NCI-H2196 (cell line): ENCODE data around the gene PNMA1.
A peak's percentile ranks its signal among the peaks of the same experiment; 100 is the strongest.
"Not testable (repeated sequence)": the region's sequence is repeated elsewhere in the genome, so short reads cannot be mapped to it uniquely, and the experiment has no call there.

Experiments used
- DNase-seq: peaks from one replicate; lab custom pipeline; 2025; ENCODE audit not compliant: unreplicated experiment; lab: John Stamatoyannopoulos, UW

Gene PNMA1

GRCh38 chr14:73718418-73719251 is 4.5 kb upstream of the PNMA1 start:
- no peak for DNase-seq

DNA sequence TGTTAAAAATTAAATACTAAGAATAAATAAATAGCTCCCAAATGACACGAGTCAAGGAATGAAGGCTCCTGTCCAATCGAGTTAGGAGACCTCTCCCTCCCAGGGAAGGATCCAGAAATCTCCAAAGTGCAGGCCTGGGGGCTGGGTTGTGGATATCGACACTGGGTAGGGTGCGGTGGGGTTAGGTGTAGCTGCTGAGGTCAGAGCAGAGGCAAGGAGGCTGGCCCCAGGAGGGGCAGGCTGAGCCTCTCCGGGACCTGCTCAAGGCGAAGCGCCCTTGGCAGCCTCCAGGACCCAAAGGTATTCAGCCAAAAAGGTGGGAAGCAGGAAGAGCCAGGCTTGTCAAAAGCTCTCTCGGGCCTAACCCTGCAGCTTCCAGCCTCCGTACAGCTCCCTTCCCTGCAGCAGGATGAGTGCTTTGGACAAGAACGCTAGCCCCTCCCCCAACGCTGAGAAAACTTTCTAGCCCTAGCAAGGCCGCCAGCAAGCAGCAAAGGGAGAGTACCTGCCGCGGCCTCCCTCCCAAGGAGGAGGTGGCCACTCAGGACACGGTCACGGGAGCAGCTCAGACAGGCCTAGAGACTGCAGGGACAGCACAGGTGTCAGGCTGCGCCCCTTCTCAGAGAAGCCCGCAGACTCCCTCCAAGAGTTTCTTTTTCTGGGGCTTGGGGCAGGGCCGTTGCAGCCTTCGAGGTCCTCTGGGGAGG is 3.7 kb upstream of the PNMA1 start:
- DNase-seq, result no peak

- peak; percentile 8 for DNase-seq
Measured at GRCh38 chr14:73717266-73717665, 3.1 kb upstream of the PNMA1 start.

GRCh38 chr14:73715707-73716106 is 1.5 kb upstream of the PNMA1 start:
- DNase-seq, result no peak

GRCh38 chr14:73714656-73715081 is 485 bp upstream of the PNMA1 start:
- DNase-seq, result no peak

- no peak for DNase-seq
Measured at GRCh38 chr14:73713206-73713802, 880 bp downstream of the PNMA1 start.

DNA sequence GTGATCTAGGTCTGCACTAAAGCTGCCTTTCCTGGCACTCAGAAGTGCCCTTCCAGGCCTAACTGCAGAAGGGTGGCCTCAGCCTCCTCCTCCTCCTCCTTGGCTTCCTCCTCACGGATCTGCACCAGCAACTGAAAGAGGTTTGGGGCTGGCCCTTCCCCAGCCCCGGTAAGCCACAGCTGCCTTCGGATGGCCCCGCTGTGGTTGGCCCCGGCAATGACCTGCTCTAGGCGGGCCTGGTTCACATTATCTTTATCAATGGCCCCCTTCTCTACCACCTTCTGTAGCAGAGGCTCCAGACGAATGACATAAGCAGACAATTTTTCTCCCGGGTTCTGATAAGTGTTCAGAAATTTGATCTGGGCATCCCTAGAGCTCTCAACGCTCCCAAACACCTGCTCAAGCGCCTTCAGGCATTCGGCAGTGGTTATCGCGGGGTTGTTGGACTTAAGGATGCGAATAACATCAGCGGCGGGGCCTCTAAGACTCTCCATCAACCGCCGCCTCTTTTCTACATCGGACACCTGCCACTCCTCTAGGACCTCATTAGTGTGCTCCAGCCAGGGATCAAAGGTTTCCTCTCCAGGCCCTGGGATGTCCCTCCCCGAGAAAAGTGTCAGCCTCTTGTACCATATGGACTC is 1.5 kb downstream of the PNMA1 start:
- DNase-seq, result peak; percentile 7

GRCh38 chr14:73712071-73712506 is 2.1 kb downstream of the PNMA1 start:
- no peak for DNase-seq

DNA sequence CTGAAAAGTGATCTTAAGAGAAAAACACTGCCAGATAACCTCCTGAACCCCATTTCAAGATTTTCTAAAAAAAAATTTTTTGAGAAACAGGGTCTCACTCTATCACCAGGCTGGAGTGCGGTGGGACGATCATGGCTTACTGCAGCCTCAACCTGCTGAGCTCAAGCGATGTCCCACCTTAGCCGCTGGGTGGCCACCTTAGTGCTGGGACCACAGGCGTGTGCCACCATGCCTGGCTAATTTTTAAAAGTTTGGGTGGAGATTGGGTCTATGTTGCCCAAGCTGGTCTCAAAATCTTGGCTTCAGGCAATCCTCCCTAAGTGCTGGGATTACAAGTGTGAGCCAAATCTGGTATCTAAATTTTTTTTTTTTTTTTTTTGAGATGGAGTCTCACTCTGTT is 3.4 kb downstream of the PNMA1 start:
- DNase-seq, result no peak

GRCh38 chr14:73709904-73710469 is 4.2 kb downstream of the PNMA1 start:
- no peak for DNase-seq

GRCh38 chr14:73708076-73708475 is 6.1 kb downstream of the PNMA1 start:
- not testable (repeated sequence) for DNase-seq

GRCh38 chr14:73700325-73700724 is 13.9 kb downstream of the PNMA1 start:
- no peak for DNase-seq

DNA sequence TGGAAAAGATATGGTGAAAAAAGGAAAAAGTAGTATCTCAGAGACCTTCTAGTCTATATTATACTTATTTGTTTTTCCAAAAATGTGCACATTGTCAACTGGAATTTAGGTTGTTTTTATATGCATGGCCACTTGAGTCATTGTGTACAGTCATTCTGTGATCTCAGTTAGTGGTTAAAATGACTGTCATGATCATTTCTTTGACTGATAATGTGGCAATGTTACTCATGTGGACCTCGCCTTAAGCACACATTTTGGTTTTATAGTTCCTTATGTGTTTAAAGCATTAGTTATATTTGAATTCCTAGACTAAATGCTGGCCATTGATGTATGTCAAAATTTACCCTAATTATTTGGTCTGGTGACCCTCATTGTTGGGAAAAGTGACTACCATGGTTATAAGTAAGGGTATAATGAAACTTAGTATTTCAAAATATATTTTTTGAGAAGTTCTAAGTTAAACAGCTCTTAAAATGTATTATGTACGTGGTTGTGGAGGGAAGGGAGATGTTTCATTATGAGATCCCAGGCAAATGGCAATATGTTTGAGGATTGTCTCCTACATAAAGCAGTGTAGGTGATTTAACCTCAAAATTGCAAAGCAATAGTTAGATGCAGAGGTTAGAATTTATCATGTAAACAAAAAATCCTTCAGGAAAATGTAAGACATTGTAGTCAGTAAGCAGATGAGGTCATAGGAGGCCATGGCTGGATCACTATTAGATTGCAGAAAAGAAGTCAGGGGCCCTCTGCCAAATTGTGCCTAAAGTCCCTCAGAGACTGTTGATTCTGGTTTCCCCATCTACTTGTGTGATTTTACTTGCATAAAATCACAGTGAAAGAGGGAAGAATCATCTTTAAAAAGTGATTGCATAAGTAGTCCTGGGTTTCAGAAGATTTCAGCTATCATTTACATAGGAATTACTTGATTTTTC is 17.5 kb downstream of the PNMA1 start:
- no peak for DNase-seq

- no peak for DNase-seq
Measured at GRCh38 chr14:73695997-73696396, 18.2 kb downstream of the PNMA1 start.

- DNase-seq, result no peak
Measured at GRCh38 chr14:73695082-73695481, 19.1 kb downstream of the PNMA1 start.

DNA sequence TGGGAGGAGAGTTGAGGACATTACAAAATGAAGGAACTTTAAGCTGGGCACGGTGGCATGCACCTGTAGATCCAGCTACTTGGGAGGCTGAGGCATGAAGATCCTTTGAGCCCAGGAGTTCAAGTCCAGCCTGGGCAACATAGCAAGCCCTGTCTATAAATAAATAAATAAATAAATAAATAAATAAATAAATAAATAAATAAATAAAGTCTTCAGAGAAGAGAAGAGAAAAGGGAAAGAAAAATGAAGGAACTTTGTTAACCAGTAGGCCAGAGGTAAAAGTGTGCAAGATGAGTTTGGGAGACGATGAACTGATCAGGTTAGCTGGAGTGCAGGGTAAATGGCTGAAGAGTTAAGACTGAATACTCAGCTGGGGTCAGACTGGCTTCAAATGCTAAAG is 20.1 kb downstream of the PNMA1 start:
- DNase-seq, result no peak

DNA sequence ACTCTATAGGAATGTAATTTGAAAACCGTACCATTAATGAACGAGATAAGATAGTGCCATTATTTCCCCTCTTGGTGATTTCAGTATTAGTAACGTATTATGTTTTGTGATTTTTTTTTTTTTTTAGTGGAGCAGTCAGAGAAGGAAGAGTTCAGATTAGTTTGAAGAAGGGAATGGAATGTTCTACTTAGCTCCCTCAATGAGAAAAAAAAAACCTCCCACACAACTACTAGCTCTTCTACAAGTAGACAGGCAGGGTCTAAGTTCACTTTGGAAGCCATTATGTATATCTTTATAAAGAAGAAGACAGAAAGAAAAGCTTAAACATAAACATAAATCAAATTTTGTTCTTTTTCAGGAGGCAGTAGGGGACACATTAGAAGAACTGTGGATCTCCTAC is 27.3 kb downstream of the PNMA1 start:
- no peak for DNase-seq

DNA sequence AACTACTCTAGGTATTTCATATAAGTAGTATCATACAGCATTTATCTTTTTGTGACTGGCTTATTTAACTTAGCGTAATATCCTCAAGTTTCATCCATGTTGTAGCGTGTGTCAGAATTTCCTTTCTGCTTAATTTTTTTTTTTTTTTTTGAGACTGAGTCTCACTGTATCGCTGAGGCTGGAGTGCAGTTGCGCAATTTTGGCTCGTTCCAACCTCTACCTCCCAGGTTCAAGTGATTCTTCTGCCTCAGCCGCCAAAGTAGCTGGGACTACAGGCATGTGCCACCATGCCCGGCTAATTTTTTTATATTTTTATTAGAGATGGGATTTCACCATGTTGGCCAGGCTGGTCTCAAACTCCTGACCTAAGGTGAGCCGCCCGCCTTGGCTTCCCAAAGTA is 28.9 kb downstream of the PNMA1 start:
- no peak for DNase-seq

- no peak for DNase-seq
Measured at GRCh38 chr14:73684627-73685026, 29.6 kb downstream of the PNMA1 start.

GRCh38 chr14:73680821-73681220 is 33.4 kb downstream of the PNMA1 start:
- no peak for DNase-seq
